CD4-positive, alpha-beta T cell treated with Interleukin-17A for 4 hours (primary cell): ENCODE results near the gene POGLUT2.

Experiments used
- DNase-seq: peaks from one replicate; pipeline ENCODE4 v3.0.0-alpha.2; 2020; ENCODE audit warnings: mixed read lengths

Gene POGLUT2

GRCh38 chr13:102763741-102764140, 35.0 kb downstream of the POGLUT2 start:
- no peak for DNase-seq

GRCh38 chr13:102761071-102761470, 37.7 kb downstream of the POGLUT2 start:
- DNase-seq = no peak

GRCh38 chr13:102758842-102759241, 39.9 kb downstream of the POGLUT2 start:
- no peak for DNase-seq

GRCh38 chr13:102757006-102757405, 41.8 kb downstream of the POGLUT2 start:
- DNase-seq = no peak

GRCh38 chr13:102751886-102752285, 46.9 kb downstream of the POGLUT2 start:
- DNase-seq = no peak

- no peak for DNase-seq
Measured at GRCh38 chr13:102742506-102742905, 56.3 kb downstream of the POGLUT2 start.

GRCh38 chr13:102742101-102742500, 56.7 kb downstream of the POGLUT2 start:
- no peak for DNase-seq
